CD8-positive, alpha-beta memory T cell (primary cell): Measurements from ENCODE around the gene NUP214. TPM values are rescaled to one million over a fixed set of nuclear protein-coding genes. Genes with fewer than 3 reads are reported as not detected.

Experiments used
- CTCF ChIA-PET: fragments of 350-600 bp; sonication (Branson Sonifier 250); formaldehyde crosslinking; loops from one replicate; lab custom pipeline; 2021; ENCODE audit warnings: antibody characterized with exemption; lab: Charles Lee
- POLR2A ChIA-PET: fragments of 350-600 bp; sonication (Branson Sonifier 250); formaldehyde crosslinking; loops from one replicate; lab custom pipeline; 2021; ENCODE audit warnings: antibody characterized with exemption; lab: Charles Lee
- DNase-seq, 5 donors: peaks; one replicate each; pipeline versions ENCODE4 v3.0.0 to v3.0.0-alpha.2; 2020 to 2022; ENCODE audit warnings: mixed read lengths in 1 of 5
- H3K27ac ChIP-seq: one replicate; pipeline ENCODE4 v1.7.0; 2013; ENCODE audit warnings: low read depth, mild to moderate bottlenecking, low read length, moderate library complexity
- H3K27me3 ChIP-seq: 2 replicates; pipeline ENCODE4 v1.7.0; 2013; ENCODE audit warnings: low read length, mild to moderate bottlenecking; ENCODE audit not compliant: insufficient read depth, poor library complexity, severe bottlenecking
- H3K36me3 ChIP-seq: 2 replicates; pipeline ENCODE4 v1.7.0; 2013; ENCODE audit warnings: mild to moderate bottlenecking, low read length, moderate library complexity; ENCODE audit not compliant: insufficient read depth
- H3K4me1 ChIP-seq: 2 replicates; pipeline ENCODE4 v1.7.0; 2013; ENCODE audit warnings: mild to moderate bottlenecking, low read length, moderate library complexity; ENCODE audit not compliant: insufficient read depth
- H3K4me3 ChIP-seq: 2 replicates; pipeline ENCODE4 v1.7.0; 2013; ENCODE audit warnings: mild to moderate bottlenecking, low read length
- H3K9me3 ChIP-seq: 2 replicates; pipeline ENCODE4 v1.7.0; 2013; ENCODE audit warnings: mild to moderate bottlenecking, low read length
- H3K27ac Mint-ChIP-seq, 8 donors: one replicate each; pipeline ENCODE4 v1.8.0; 2020 to 2021; ENCODE audit warnings: mixed read lengths in 8 of 8, mild to moderate bottlenecking in 6 of 8, inconsistent platforms in 3 of 8, moderate library complexity in 3 of 8
- H3K27me3 Mint-ChIP-seq, 2 donors: one replicate each; pipeline ENCODE4 v1.8.0; 2020 to 2021; ENCODE audit warnings: mixed read lengths in 2 of 2, mild to moderate bottlenecking in 1 of 2, moderate library complexity in 1 of 2
- H3K36me3 Mint-ChIP-seq, 3 donors: one replicate each; pipeline ENCODE4 v1.8.0; 2020 to 2021; ENCODE audit warnings: mixed read lengths in 3 of 3, inconsistent platforms in 1 of 3, mild to moderate bottlenecking in 1 of 3
- H3K4me1 Mint-ChIP-seq, 3 donors: one replicate each; pipeline ENCODE4 v1.8.0; 2020 to 2021; ENCODE audit warnings: mixed read lengths in 3 of 3, inconsistent platforms in 1 of 3, mild to moderate bottlenecking in 1 of 3
- H3K4me3 Mint-ChIP-seq, 7 donors: one replicate each; pipeline ENCODE4 v1.8.0; 2020 to 2021; ENCODE audit warnings: mixed read lengths in 7 of 7, mild to moderate bottlenecking in 6 of 7, moderate library complexity in 4 of 7, inconsistent platforms in 2 of 7
- H3K9me3 Mint-ChIP-seq, 5 donors: one replicate each; pipeline ENCODE4 v1.8.0; 2020 to 2022; ENCODE audit warnings: mixed read lengths in 5 of 5, mild to moderate bottlenecking in 3 of 5, moderate library complexity in 2 of 5, inconsistent platforms in 1 of 5
- polyA plus RNA-seq: library from polyadenylated mRNA; unstranded; fragments of 300-500 nt; fragmentation: Illumina TruSeq; gene quantifications from one replicate; pipeline ENCODE4 v1.2.3, GENCODE V29; 2021
- total RNA-seq, 2 experiments: library from RNA; stranded (reverse); gene quantifications; one replicate each; pipeline ENCODE4 v1.2.3, GENCODE V29; 2021

NUP214 gene
- total and polyA plus RNA-seq, 3 experiments from 2014 or later: 21.3 to 69.5 (median 69.2) TPM

GRCh38 chr9:131178382-131178781 is 53.0 kb downstream of the NUP214 start:
- Mint-ChIP-seq H3K27ac (peak overlapping the region in 6 of 8 donors; percentile 9 to 84 (median 74)), H3K27me3 (no peaks in the 10 kb centered on the region), H3K36me3 (peaks cover 7 to 88% (median 25%) of the 10 kb centered on the region in 3 donors), H3K9me3 (no peaks in the 10 kb centered on the region), H3K4me1 (peaks cover 8 to 20% (median 12%) of the 10 kb centered on the region in 3 donors), H3K4me3 (no peak overlapping the region)
- Histone ChIP-seq H3K27me3 (no peaks in the 10 kb centered on the region), H3K4me3 (no peak overlapping the region), H3K4me1 (peaks cover 4% of the 10 kb centered on the region), H3K27ac (no peak overlapping the region), H3K9me3 (no peaks in the 10 kb centered on the region), H3K36me3 (peaks cover 62% of the 10 kb centered on the region)
- CTCF ChIA-PET: interaction anchor here (0.7 to 11.6 kb wide), 16 partner anchors 11 to 1491 kb away, joined by 3 to 175 read pairs (median 4); partner anchors contain the start of genes DDX31 and NUP214
- peak; percentile 59 to 82 (median 62) for DNase-seq
- POLR2A ChIA-PET: interaction anchor here (0.7 kb wide), 1 partner anchor 158 kb away, joined by 4 read pairs; no protein-coding TSS in a partner anchor

GRCh38 chr9:131178926-131179325 is 53.5 kb downstream of the NUP214 start:
- no peak for DNase-seq
- H3K27me3 ChIP-seq: no peaks in the 10 kb centered on the region
- ChIA-PET POLR2A (interaction anchor here (1.1 kb wide), 1 partner anchor 157 kb away, joined by 3 read pairs; no protein-coding TSS in a partner anchor), CTCF (interaction anchor here (0.6 to 11.6 kb wide), 11 partner anchors 12 to 1491 kb away, joined by 3 to 175 read pairs (median 4); partner anchors contain the start of gene DDX31)
- peaks cover 4% of the 10 kb centered on the region for H3K4me1 ChIP-seq
- H3K27ac Mint-ChIP-seq: peak overlapping the region in 3 of 8 donors; percentile 55 to 87 (median 83)
- H3K27me3 Mint-ChIP-seq: no peaks in the 10 kb centered on the region
- H3K36me3 ChIP-seq: peaks cover 59% of the 10 kb centered on the region
- H3K4me1 Mint-ChIP-seq: peaks cover 8 to 20% (median 12%) of the 10 kb centered on the region in 3 donors
- H3K9me3 Mint-ChIP-seq: no peaks in the 10 kb centered on the region
- no peak overlapping the region for H3K4me3 ChIP-seq
- H3K9me3 ChIP-seq: no peaks in the 10 kb centered on the region
- H3K27ac ChIP-seq: no peak overlapping the region
- peaks cover 7 to 86% (median 22%) of the 10 kb centered on the region in 3 donors for H3K36me3 Mint-ChIP-seq
- no peak overlapping the region for H3K4me3 Mint-ChIP-seq

GRCh38 chr9:131179561-131180219 is 54.3 kb downstream of the NUP214 start:
- Histone ChIP-seq H3K4me1 (peaks cover 4% of the 10 kb centered on the region), H3K27ac (peak overlapping the region; percentile 4), H3K4me3 (no peak overlapping the region), H3K9me3 (no peaks in the 10 kb centered on the region), H3K36me3 (peaks cover 54% of the 10 kb centered on the region), H3K27me3 (no peaks in the 10 kb centered on the region)
- H3K4me1 Mint-ChIP-seq: peaks cover 8 to 20% (median 12%) of the 10 kb centered on the region in 3 donors
- H3K27me3 Mint-ChIP-seq: no peaks in the 10 kb centered on the region
- H3K9me3 Mint-ChIP-seq: no peaks in the 10 kb centered on the region
- ChIA-PET POLR2A (interaction anchor here (1.1 kb wide), 1 partner anchor 157 kb away, joined by 3 read pairs; no protein-coding TSS in a partner anchor), CTCF (interaction anchor here (0.9 to 11.6 kb wide), 9 partner anchors 12 to 170 kb away, joined by 3 to 175 read pairs (median 4); no protein-coding TSS in a partner anchor)
- H3K36me3 Mint-ChIP-seq: peaks cover 7 to 84% (median 19%) of the 10 kb centered on the region in 3 donors
- H3K4me3 Mint-ChIP-seq: peak overlapping the region in 1 of 7 donors; percentile 15
- peak overlapping the region in 1 of 8 donors; percentile 44 for H3K27ac Mint-ChIP-seq
- DNase-seq: no peak

- H3K27ac Mint-ChIP-seq: peak overlapping the region in 1 of 8 donors; percentile 15
- Histone ChIP-seq H3K36me3 (peaks cover 51% of the 10 kb centered on the region), H3K27ac (no peak overlapping the region), H3K9me3 (no peaks in the 10 kb centered on the region), H3K4me3 (no peak overlapping the region), H3K4me1 (peaks cover 4% of the 10 kb centered on the region), H3K27me3 (no peaks in the 10 kb centered on the region)
- no peak for DNase-seq
- no peak overlapping the region for H3K4me3 Mint-ChIP-seq
- peaks cover 8 to 20% (median 12%) of the 10 kb centered on the region in 3 donors for H3K4me1 Mint-ChIP-seq
- POLR2A ChIA-PET: no interaction called here
- no peaks in the 10 kb centered on the region for H3K9me3 Mint-ChIP-seq
- peaks cover 7 to 84% (median 22%) of the 10 kb centered on the region in 3 donors for H3K36me3 Mint-ChIP-seq
- CTCF ChIA-PET: interaction anchor here (1.0 to 11.6 kb wide), 7 partner anchors 17 to 170 kb away, joined by 3 to 175 read pairs (median 5); no protein-coding TSS in a partner anchor
- H3K27me3 Mint-ChIP-seq: no peaks in the 10 kb centered on the region
These were observed 55.1 kb downstream of the NUP214 start for GRCh38 chr9:131180454-131180853.

- Histone ChIP-seq H3K27me3 (no peaks in the 10 kb centered on the region), H3K4me3 (no peak overlapping the region), H3K27ac (no peak overlapping the region), H3K9me3 (no peaks in the 10 kb centered on the region), H3K36me3 (peaks cover 49% of the 10 kb centered on the region), H3K4me1 (peaks cover 4% of the 10 kb centered on the region)
- peak in 1 of 5 donors; percentile 7 for DNase-seq
- ChIA-PET CTCF (interaction anchor here (1.5 to 11.6 kb wide), 4 partner anchors 17 to 155 kb away, joined by 3 to 175 read pairs (median 6); no protein-coding TSS in a partner anchor), POLR2A (no interaction called here)
- no peaks in the 10 kb centered on the region for H3K27me3 Mint-ChIP-seq
- peaks cover 8 to 20% (median 12%) of the 10 kb centered on the region in 3 donors for H3K4me1 Mint-ChIP-seq
- no peak overlapping the region for H3K4me3 Mint-ChIP-seq
- H3K9me3 Mint-ChIP-seq: no peaks in the 10 kb centered on the region
- peak overlapping the region in 4 of 8 donors; percentile 9 to 85 (median 66) for H3K27ac Mint-ChIP-seq
- peaks cover 7 to 84% (median 27%) of the 10 kb centered on the region in 3 donors for H3K36me3 Mint-ChIP-seq
These were observed 55.8 kb downstream of the NUP214 start for GRCh38 chr9:131181091-131181681.

GRCh38 chr9:131185924-131186323 is 60.5 kb downstream of the NUP214 start:
- H3K4me3 Mint-ChIP-seq: no peak overlapping the region
- Histone ChIP-seq H3K27ac (no peak overlapping the region), H3K27me3 (no peaks in the 10 kb centered on the region), H3K4me3 (no peak overlapping the region), H3K36me3 (peaks cover 39% of the 10 kb centered on the region), H3K4me1 (no peaks in the 10 kb centered on the region), H3K9me3 (no peaks in the 10 kb centered on the region)
- no peaks in the 10 kb centered on the region for H3K9me3 Mint-ChIP-seq
- POLR2A ChIA-PET: interaction anchor here (0.5 kb wide), 1 partner anchor 1205 kb away, joined by 3 read pairs; no protein-coding TSS in a partner anchor
- peaks cover 13 to 87% (median 35%) of the 10 kb centered on the region in 3 donors for H3K36me3 Mint-ChIP-seq
- H3K27ac Mint-ChIP-seq: peak overlapping the region in 1 of 8 donors; percentile 46
- CTCF ChIA-PET: interaction anchor here (0.7 to 11.6 kb wide), 2 partner anchors 150 kb away, joined by 5 to 175 read pairs; no protein-coding TSS in a partner anchor
- no peak for DNase-seq
- H3K27me3 Mint-ChIP-seq: no peaks in the 10 kb centered on the region
- peaks cover 3 to 5% (median 4%) of the 10 kb centered on the region in 3 donors for H3K4me1 Mint-ChIP-seq

- H3K36me3 ChIP-seq: peaks cover 35% of the 10 kb centered on the region
- no peaks in the 10 kb centered on the region for H3K4me1 ChIP-seq
- no peaks in the 10 kb centered on the region for H3K9me3 Mint-ChIP-seq
- H3K36me3 Mint-ChIP-seq: peaks cover 13 to 87% (median 32%) of the 10 kb centered on the region in 3 donors
- ChIA-PET POLR2A (interaction anchor here (0.8 kb wide), 1 partner anchor 47 kb away, joined by 3 read pairs; no protein-coding TSS in a partner anchor), CTCF (interaction anchor here (0.7 kb wide), 1 partner anchor 150 kb away, joined by 5 read pairs; no protein-coding TSS in a partner anchor)
- no peaks in the 10 kb centered on the region for H3K27me3 ChIP-seq
- H3K4me3 ChIP-seq: no peak overlapping the region
- DNase-seq: no peak
- H3K4me1 Mint-ChIP-seq: peaks cover 2 to 3% (median 3%) of the 10 kb centered on the region in 3 donors
- no peak overlapping the region for H3K4me3 Mint-ChIP-seq
- H3K9me3 ChIP-seq: no peaks in the 10 kb centered on the region
- no peaks in the 10 kb centered on the region for H3K27me3 Mint-ChIP-seq
- no peak overlapping the region for H3K27ac Mint-ChIP-seq
- no peak overlapping the region for H3K27ac ChIP-seq
These were observed 61.2 kb downstream of the NUP214 start for GRCh38 chr9:131186622-131187021.
